ENCODE measurements around the gene CDH23. TPM values are rescaled to one million over a fixed set of nuclear protein-coding genes. Genes with fewer than 3 reads are reported as not detected.

Gene CDH23
- total and polyA plus RNA-seq, 10 donors = 2.0 to 19.9 (median 11.0) TPM

GRCh38 chr10:71476228-71477011 is 79.7 kb downstream of the CDH23 start:
- H3K27me3 ChIP-seq (replicated peaks in 1 of 7) = no peaks in the 10 kb centered on the region
- no peaks in the 10 kb centered on the region for H3K9me3 ChIP-seq
- 48 to 66% (median 56%) methylated on average over 9 of the region's 9 CpGs for WGBS, 5 donors
- no peaks in the 10 kb centered on the region for H3K36me3 ChIP-seq
- intact Hi-C loops (cut with DNase I; ENCODE audit: low total_unique reads) = no loop called here
- H3K4me1 ChIP-seq = peaks cover 18 to 61% (median 39%) of the 10 kb centered on the region in 6 donors
- H3K27ac ChIP-seq = peak overlapping the region in 6 of 8 donors; percentile 13 to 74 (median 68)
- H3K4me3 ChIP-seq = no peak overlapping the region
- TF ChIP-seq, protein P1, sequence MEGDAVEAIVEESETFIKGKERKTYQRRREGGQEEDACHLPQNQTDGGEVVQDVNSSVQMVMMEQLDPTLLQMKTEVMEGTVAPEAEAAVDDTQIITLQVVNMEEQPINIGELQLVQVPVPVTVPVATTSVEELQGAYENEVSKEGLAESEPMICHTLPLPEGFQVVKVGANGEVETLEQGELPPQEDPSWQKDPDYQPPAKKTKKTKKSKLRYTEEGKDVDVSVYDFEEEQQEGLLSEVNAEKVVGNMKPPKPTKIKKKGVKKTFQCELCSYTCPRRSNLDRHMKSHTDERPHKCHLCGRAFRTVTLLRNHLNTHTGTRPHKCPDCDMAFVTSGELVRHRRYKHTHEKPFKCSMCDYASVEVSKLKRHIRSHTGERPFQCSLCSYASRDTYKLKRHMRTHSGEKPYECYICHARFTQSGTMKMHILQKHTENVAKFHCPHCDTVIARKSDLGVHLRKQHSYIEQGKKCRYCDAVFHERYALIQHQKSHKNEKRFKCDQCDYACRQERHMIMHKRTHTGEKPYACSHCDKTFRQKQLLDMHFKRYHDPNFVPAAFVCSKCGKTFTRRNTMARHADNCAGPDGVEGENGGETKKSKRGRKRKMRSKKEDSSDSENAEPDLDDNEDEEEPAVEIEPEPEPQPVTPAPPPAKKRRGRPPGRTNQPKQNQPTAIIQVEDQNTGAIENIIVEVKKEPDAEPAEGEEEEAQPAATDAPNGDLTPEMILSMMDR (IDR thresholded peaks at IDR 0.05 in 8 of 11, conservative IDR thresholded peaks at IDR 0.05 in 3 of 11) = no peak
- no peak for TF ChIP-seq POLR2A (IDR thresholded peaks at IDR 0.05)
- TF ChIP-seq POLR2AphosphoS5 (IDR thresholded peaks at IDR 0.05) = peak in 1 of 3 donors; percentile 53
- peak; percentile 38 for DNase-seq

GRCh38 chr10:71478173-71478572 is 81.5 kb downstream of the CDH23 start:
- Histone ChIP-seq H3K27me3 (replicated peaks in 1 of 7) (no peaks in the 10 kb centered on the region), H3K27ac (no peak overlapping the region), H3K9me3 (no peaks in the 10 kb centered on the region), H3K4me3 (no peak overlapping the region), H3K4me1 (peaks cover 18 to 49% (median 35%) of the 10 kb centered on the region in 6 donors), H3K36me3 (no peaks in the 10 kb centered on the region)
- no peak for TF ChIP-seq POLR2A (IDR thresholded peaks at IDR 0.05)
- TF ChIP-seq, protein P1 (IDR thresholded peaks at IDR 0.05 in 8 of 11, conservative IDR thresholded peaks at IDR 0.05 in 3 of 11) = no peak
- intact Hi-C loops (cut with DNase I; ENCODE audit: low total_unique reads) = no loop called here
- WGBS, 5 donors = 76 to 93% (median 85%) methylated on average over 3 of the region's 3 CpGs
- DNase-seq = peak; percentile 47

GRCh38 chr10:71478813-71479365 is 82.2 kb downstream of the CDH23 start:
- no peaks in the 10 kb centered on the region for H3K36me3 ChIP-seq
- WGBS, 5 donors = 62 to 79% (median 69%) methylated on average over 5 of the region's 5 CpGs

More at GRCh38 chr10:71478813-71479365, 82.2 kb downstream of the CDH23 start:
- H3K4me3 ChIP-seq = no peak overlapping the region
- no peaks in the 10 kb centered on the region for H3K27me3 ChIP-seq (replicated peaks in 1 of 7)
- no peak overlapping the region for H3K27ac ChIP-seq
- H3K4me1 ChIP-seq = peaks cover 18 to 47% (median 32%) of the 10 kb centered on the region in 6 donors
- intact Hi-C loops (cut with DNase I; ENCODE audit: low total_unique reads) = no loop called here
- no peaks in the 10 kb centered on the region for H3K9me3 ChIP-seq
- TF ChIP-seq, protein P1 (IDR thresholded peaks at IDR 0.05 in 8 of 11, conservative IDR thresholded peaks at IDR 0.05 in 3 of 11) = no peak
- TF ChIP-seq POLR2AphosphoS5 (IDR thresholded peaks at IDR 0.05) = no peak
- TF ChIP-seq POLR2A (IDR thresholded peaks at IDR 0.05) = no peak
- DNase-seq = no peak
